PC-3 (cell line): ENCODE measurements around the gene PTPRA. TPM values are rescaled to one million over a fixed set of nuclear protein-coding genes. Genes with fewer than 3 reads are reported as not detected.

Experiments
- ATAC-seq: fragments of 200-7000 bp; cut with Tn5 transposase; 2 replicates; pipeline ENCODE4 v1.9.1; 2020; ENCODE audit warnings: mild to moderate bottlenecking, moderate library complexity
- BruUV-seq: library from RNA; stranded (reverse); fragments of 400-500 nt; replicated peaks from 2 replicates; lab custom pipeline; 2021; lab: Mats Ljungman, UMichigan
- CTCF ChIA-PET: fragments of 300-600 bp; sonication (Branson Sonifier 250); formaldehyde crosslinking; loops from one replicate; lab custom pipeline; 2022; ENCODE audit warnings: antibody characterized with exemption; lab: Charles Lee
- POLR2A ChIA-PET: fragments of 300-600 bp; sonication (Branson Sonifier 250); formaldehyde crosslinking; loops from one replicate; lab custom pipeline; 2022; ENCODE audit warnings: antibody characterized with exemption; ENCODE audit not compliant: unreplicated experiment; lab: Charles Lee
- DNase-seq: peaks from one replicate; pipeline ENCODE4 v3.0.0-alpha.2; 2015
- H2AFZ ChIP-seq: fragments of 300-600 bp; sonication (generic); 2 replicates; pipeline ENCODE4 v1.6.0; 2016; ENCODE audit warnings: antibody characterized with exemption, low read length
- H3F3A ChIP-seq: fragments of 300-600 bp; sonication (generic); one replicate; pipeline ENCODE4 v1.6.0; 2017; ENCODE audit warnings: antibody characterized with exemption, low read length, control low read depth, mild to moderate bottlenecking; ENCODE audit not compliant: unreplicated experiment
- H3K27ac ChIP-seq: fragments of 300-600 bp; sonication (generic); 2 replicates; pipeline ENCODE4 v1.5.1; 2016; ENCODE audit warnings: mild to moderate bottlenecking, low read length
- H3K27me3 ChIP-seq: fragments of 300-600 bp; sonication (generic); 2 replicates; pipeline ENCODE4 v1.6.1; 2016; ENCODE audit warnings: low read length, mixed read lengths
- H3K36me3 ChIP-seq: fragments of 300-600 bp; sonication (generic); 2 replicates; pipeline ENCODE4 v1.6.1; 2016; ENCODE audit warnings: low read depth, mixed run types, low read length, mixed read lengths
- H3K4me1 ChIP-seq: fragments of 300-600 bp; sonication (generic); 2 replicates; pipeline ENCODE4 v1.5.1; 2016; ENCODE audit warnings: low read length; ENCODE audit not compliant: insufficient read depth
- H3K4me2 ChIP-seq: fragments of 300-600 bp; sonication (generic); 2 replicates; pipeline ENCODE4 v1.6.0; 2016; ENCODE audit warnings: low read length
- H3K4me3 ChIP-seq: fragments of 300-600 bp; sonication (generic); 2 replicates; pipeline ENCODE4 v1.5.1; 2016; ENCODE audit warnings: mild to moderate bottlenecking, low read length, mixed read lengths
- H3K79me2 ChIP-seq: fragments of 300-600 bp; sonication (generic); 2 replicates; pipeline ENCODE4 v1.6.1; 2017; ENCODE audit warnings: low read length, mixed read lengths
- H3K9ac ChIP-seq: fragments of 300-600 bp; sonication (generic); 2 replicates; pipeline ENCODE4 v1.6.0; 2016; ENCODE audit warnings: mild to moderate bottlenecking, low read length
- H3K9me2 ChIP-seq: fragments of 300-600 bp; sonication (generic); replicated peaks from 2 replicates; pipeline ENCODE4 v1.6.1; 2016; ENCODE audit warnings: mixed run types, low read length, mixed read lengths
- H3K9me3 ChIP-seq: fragments of 300-600 bp; sonication (generic); 2 replicates; pipeline ENCODE4 v1.6.1; 2016; ENCODE audit warnings: low read length, mixed read lengths
- H4K20me1 ChIP-seq: fragments of 300-600 bp; sonication (generic); 2 replicates; pipeline ENCODE4 v1.6.1; 2016; ENCODE audit warnings: low read length, mixed read lengths
- EZH2 ChIP-seq: fragments of 300-600 bp; sonication (generic); IDR thresholded peaks from one replicate; pipeline ENCODE4 v1.6.1; 2017; ENCODE audit warnings: antibody characterized with exemption, mild to moderate bottlenecking, low read length; ENCODE audit not compliant: unreplicated experiment
- EZH2phosphoT487 ChIP-seq: fragments of 300-600 bp; sonication (generic); IDR thresholded peaks from 2 replicates; pipeline ENCODE4 v1.6.1; 2018; ENCODE audit warnings: mild to moderate bottlenecking, antibody characterized with exemption, low read length, borderline replicate concordance
- intact Hi-C: fragments of 100-400 bp; cut with micrococcal nuclease; formaldehyde crosslinking; loops from 2 replicates; pipeline ENCODE4 v1.9.0; 2023
- total RNA-seq: library from RNA; depleted of rRNA; stranded (reverse); fragments of >200 nt; gene quantifications from 2 replicates; pipeline ENCODE4 v1.2.3, GENCODE V29; 2014
- TF ChIP-seq, protein P1 (sequence below): fragments of 300-600 bp; sonication (generic); conservative IDR thresholded peaks from 2 replicates; pipeline ENCODE4 v1.5.1; 2017; ENCODE audit warnings: antibody characterized with exemption, low read depth, mild to moderate bottlenecking, low read length

The PTPRA gene
- total RNA-seq, 1 experiment from 2014 or later = 35.0 TPM

DNA sequence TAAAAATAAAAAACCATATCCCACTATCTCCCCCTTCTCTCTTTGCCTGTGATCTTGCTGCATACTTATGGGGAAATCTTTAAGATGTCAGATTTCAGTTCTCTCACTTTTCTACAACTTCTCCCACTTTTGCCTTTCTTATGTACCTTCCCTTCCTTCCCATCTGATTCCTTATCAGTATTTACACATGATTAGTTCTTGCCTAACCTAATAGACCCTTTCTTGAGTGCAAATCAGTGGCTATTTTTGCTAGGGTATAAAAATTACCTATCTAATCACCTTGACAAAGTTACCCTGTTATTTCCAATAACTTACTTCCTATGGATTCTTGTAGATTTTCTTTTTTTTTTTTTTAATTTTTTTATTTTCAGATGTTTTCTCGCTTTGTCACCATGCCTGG is 75.7 kb downstream of the PTPRA start:
- no peaks in the 10 kb centered on the region for H3K9me2 ChIP-seq
- H3K4me1 ChIP-seq = no peaks in the 10 kb centered on the region
- TF ChIP-seq, protein P1, sequence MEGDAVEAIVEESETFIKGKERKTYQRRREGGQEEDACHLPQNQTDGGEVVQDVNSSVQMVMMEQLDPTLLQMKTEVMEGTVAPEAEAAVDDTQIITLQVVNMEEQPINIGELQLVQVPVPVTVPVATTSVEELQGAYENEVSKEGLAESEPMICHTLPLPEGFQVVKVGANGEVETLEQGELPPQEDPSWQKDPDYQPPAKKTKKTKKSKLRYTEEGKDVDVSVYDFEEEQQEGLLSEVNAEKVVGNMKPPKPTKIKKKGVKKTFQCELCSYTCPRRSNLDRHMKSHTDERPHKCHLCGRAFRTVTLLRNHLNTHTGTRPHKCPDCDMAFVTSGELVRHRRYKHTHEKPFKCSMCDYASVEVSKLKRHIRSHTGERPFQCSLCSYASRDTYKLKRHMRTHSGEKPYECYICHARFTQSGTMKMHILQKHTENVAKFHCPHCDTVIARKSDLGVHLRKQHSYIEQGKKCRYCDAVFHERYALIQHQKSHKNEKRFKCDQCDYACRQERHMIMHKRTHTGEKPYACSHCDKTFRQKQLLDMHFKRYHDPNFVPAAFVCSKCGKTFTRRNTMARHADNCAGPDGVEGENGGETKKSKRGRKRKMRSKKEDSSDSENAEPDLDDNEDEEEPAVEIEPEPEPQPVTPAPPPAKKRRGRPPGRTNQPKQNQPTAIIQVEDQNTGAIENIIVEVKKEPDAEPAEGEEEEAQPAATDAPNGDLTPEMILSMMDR = no peak
- no peak for TF ChIP-seq EZH2
- no peak for TF ChIP-seq EZH2phosphoT487
- POLR2A ChIA-PET = no interaction called here
- intact Hi-C loops = no loop called here
- H3K79me2 ChIP-seq = no peaks in the 10 kb centered on the region
- H3K27me3 ChIP-seq = no peaks in the 10 kb centered on the region
- ATAC-seq (no peak), DNase-seq (no peak)
- H3K9ac ChIP-seq = no peak overlapping the region
- no peaks in the 10 kb centered on the region for H3K9me3 ChIP-seq
- H3K4me2 ChIP-seq = no peak overlapping the region
- no peaks in the 10 kb centered on the region for H3K36me3 ChIP-seq
- H2AFZ ChIP-seq = no peak overlapping the region
- no peak overlapping the region for H3K27ac ChIP-seq
- CTCF ChIA-PET = no interaction called here
- H3F3A ChIP-seq = no peaks in the 10 kb centered on the region
- no TSS peak for BruUV-seq
- H4K20me1 ChIP-seq = no peaks in the 10 kb centered on the region
- no peak overlapping the region for H3K4me3 ChIP-seq

DNA sequence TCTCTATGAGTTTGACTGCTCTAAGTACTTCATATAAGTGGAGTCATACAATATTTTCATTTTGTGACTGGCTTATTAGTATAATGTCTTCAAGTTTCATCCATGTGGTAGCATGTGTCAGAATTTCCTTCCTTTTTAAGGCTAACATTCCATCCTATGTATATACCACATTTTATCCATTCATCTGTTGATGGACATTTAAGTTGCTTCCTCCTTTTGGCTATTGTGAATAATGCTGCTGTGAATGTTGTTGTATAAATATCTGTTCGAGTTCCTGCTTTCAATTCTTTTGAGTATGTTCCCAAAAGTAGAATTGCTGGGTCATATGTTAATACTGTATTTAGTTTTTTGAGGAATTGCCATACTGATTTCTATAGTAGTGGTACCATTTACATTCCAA is 79.5 kb downstream of the PTPRA start:
- H3K27ac ChIP-seq = no peak overlapping the region
- no peak overlapping the region for H3K9ac ChIP-seq
- BruUV-seq = no TSS peak
- H3K4me1 ChIP-seq = no peaks in the 10 kb centered on the region
- intact Hi-C loops = no loop called here
- CTCF ChIA-PET = no interaction called here
- no peak overlapping the region for H3K4me2 ChIP-seq
- POLR2A ChIA-PET = no interaction called here
- H3K4me3 ChIP-seq = no peak overlapping the region
- no peaks in the 10 kb centered on the region for H3K79me2 ChIP-seq
- TF ChIP-seq EZH2phosphoT487 (no peak), EZH2 (no peak)
- TF ChIP-seq, protein P1 = no peak
- no peaks in the 10 kb centered on the region for H3K9me2 ChIP-seq
- no peak for DNase-seq
- H3K36me3 ChIP-seq = no peaks in the 10 kb centered on the region
- H3F3A ChIP-seq = no peaks in the 10 kb centered on the region
- no peaks in the 10 kb centered on the region for H4K20me1 ChIP-seq
- no peaks in the 10 kb centered on the region for H3K9me3 ChIP-seq
- H3K27me3 ChIP-seq = no peaks in the 10 kb centered on the region
- no peak for ATAC-seq
- H2AFZ ChIP-seq = no peak overlapping the region

DNA sequence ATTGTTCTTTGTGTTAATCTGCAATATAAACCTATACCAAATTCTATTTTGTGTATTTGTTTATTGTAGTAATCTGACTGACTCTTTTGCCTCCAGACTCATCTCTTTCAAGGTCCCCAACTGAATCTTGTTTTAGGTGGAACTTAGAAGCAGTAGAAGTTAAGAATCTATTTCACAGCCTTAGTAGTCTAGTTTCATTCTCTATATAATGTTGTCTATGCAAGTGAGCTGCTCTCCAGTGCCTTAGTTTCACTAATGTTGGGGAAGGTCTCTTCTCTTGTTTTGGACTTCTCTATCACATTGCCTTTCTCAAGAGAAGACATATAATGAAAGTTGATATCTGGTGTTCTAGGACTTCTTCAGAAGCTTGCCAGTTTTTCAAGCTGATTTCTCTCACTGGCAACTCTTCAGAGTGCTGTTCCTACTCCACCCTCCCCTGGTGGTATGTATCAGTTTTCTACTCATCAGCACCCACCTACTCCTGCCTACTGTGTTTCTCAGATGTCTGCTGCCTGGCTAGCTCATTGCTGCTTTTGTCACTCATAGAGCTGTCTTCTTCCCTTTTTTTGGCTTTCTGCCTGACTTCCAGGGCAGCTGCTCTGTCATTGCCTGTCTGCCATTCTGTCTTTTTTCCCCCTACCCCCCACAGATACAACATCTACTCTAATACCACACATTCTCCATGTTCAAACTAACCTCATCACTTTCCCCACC is 82.1 kb downstream of the PTPRA start:
- CTCF ChIA-PET = interaction anchor here (0.7 kb wide), 1 partner anchor 9 kb away, joined by 3 read pairs; no protein-coding TSS in a partner anchor
- no peak for DNase-seq

More for the DNA sequence above, 82.1 kb downstream of the PTPRA start:
- ATAC-seq = no peak
- no TSS peak for BruUV-seq
- no peaks in the 10 kb centered on the region for H4K20me1 ChIP-seq
- no peaks in the 10 kb centered on the region for H3K79me2 ChIP-seq
- H3K4me3 ChIP-seq = no peak overlapping the region
- no peaks in the 10 kb centered on the region; the same call in 1 of the 2 replicates for H3K36me3 ChIP-seq
- TF ChIP-seq, protein P1 = no peak
- no peak for TF ChIP-seq EZH2phosphoT487
- POLR2A ChIA-PET = no interaction called here
- H3F3A ChIP-seq = no peaks in the 10 kb centered on the region
- no peaks in the 10 kb centered on the region for H3K9me3 ChIP-seq
- no peaks in the 10 kb centered on the region for H3K4me1 ChIP-seq
- no peak overlapping the region for H3K27ac ChIP-seq
- no peak overlapping the region for H3K4me2 ChIP-seq
- intact Hi-C loops = no loop called here
- no peak overlapping the region for H2AFZ ChIP-seq
- no peaks in the 10 kb centered on the region for H3K27me3 ChIP-seq
- no peak overlapping the region for H3K9ac ChIP-seq
- no peaks in the 10 kb centered on the region for H3K9me2 ChIP-seq
